HG03565 (cell line): ENCODE data around the gene PLPPR1.

Experiments
- ATAC-seq: cut with Tn5 transposase; IDR thresholded peaks from one replicate; pipeline ENCODE4 v1.9.1; 2021; ENCODE audit warnings: mild to moderate bottlenecking, moderate library complexity; ENCODE audit not compliant: unreplicated experiment

The PLPPR1 gene

GRCh38 chr9:101333926-101334702 lies 305.6 kb downstream of the PLPPR1 start:
- no peak for ATAC-seq

- no peak for ATAC-seq
These were observed 307.6 kb downstream of the PLPPR1 start for GRCh38 chr9:101336091-101336490.

GRCh38 chr9:101337237-101337636 lies 308.7 kb downstream of the PLPPR1 start:
- no peak for ATAC-seq

GRCh38 chr9:101341958-101342357 lies 313.4 kb downstream of the PLPPR1 start:
- no peak for ATAC-seq

GRCh38 chr9:101342595-101342994 lies 314.1 kb downstream of the PLPPR1 start:
- no peak for ATAC-seq

GRCh38 chr9:101350285-101350684 lies 321.8 kb downstream of the PLPPR1 start:
- no peak for ATAC-seq

GRCh38 chr9:101352892-101353463 lies 324.5 kb downstream of the PLPPR1 start:
- no peak for ATAC-seq

GRCh38 chr9:101353683-101354082 lies 325.2 kb downstream of the PLPPR1 start:
- ATAC-seq, result no peak

GRCh38 chr9:101354143-101354764 lies 325.7 kb downstream of the PLPPR1 start:
- ATAC-seq, result no peak

GRCh38 chr9:101354765-101355708 lies 326.5 kb downstream of the PLPPR1 start:
- no peak for ATAC-seq

GRCh38 chr9:101356619-101357018 lies 328.1 kb downstream of the PLPPR1 start:
- no peak for ATAC-seq

GRCh38 chr9:101359679-101360078 lies 331.2 kb downstream of the PLPPR1 start:
- no peak for ATAC-seq

- ATAC-seq, result no peak
These were observed 332.1 kb downstream of the PLPPR1 start for GRCh38 chr9:101360647-101361046.

- no peak for ATAC-seq
These were observed 333.9 kb downstream of the PLPPR1 start for GRCh38 chr9:101362450-101362849.

- ATAC-seq, result no peak
These were observed 336.7 kb downstream of the PLPPR1 start for GRCh38 chr9:101365181-101365580.

- no peak for ATAC-seq
These were observed 337.7 kb downstream of the PLPPR1 start for GRCh38 chr9:101366038-101366756.

GRCh38 chr9:101367323-101367722 lies 338.8 kb downstream of the PLPPR1 start:
- no peak for ATAC-seq

GRCh38 chr9:101369286-101369685 lies 340.8 kb downstream of the PLPPR1 start:
- ATAC-seq, result no peak

- ATAC-seq, result no peak
These were observed 341.5 kb downstream of the PLPPR1 start for GRCh38 chr9:101369884-101370531.

GRCh38 chr9:101371813-101372212 lies 343.3 kb downstream of the PLPPR1 start:
- no peak for ATAC-seq
